Fibroblast of lung (primary cell): ENCODE data around the gene ARF4.

ENCODE experiments used
- EZH2 ChIP-seq: IDR thresholded peaks from 2 replicates; pipeline ENCODE4 v1.5.1; 2012; ENCODE audit warnings: low read length, control low read depth, mild to moderate bottlenecking; ENCODE audit errors: missing control alignments
- TF ChIP-seq, protein P1 (sequence below), 2 donors: IDR thresholded peaks in 1 of 2; conservative IDR thresholded peaks in 1 of 2; 1 replicate in 1 of 2; 2 replicates in 1 of 2; pipeline ENCODE4 v1.5.1; 2011 to 2012; ENCODE audit warnings: low read length in 2 of 2, control low read depth in 1 of 2, inconsistent platforms in 1 of 2, low read depth in 1 of 2, mild to moderate bottlenecking in 1 of 2

DNA sequence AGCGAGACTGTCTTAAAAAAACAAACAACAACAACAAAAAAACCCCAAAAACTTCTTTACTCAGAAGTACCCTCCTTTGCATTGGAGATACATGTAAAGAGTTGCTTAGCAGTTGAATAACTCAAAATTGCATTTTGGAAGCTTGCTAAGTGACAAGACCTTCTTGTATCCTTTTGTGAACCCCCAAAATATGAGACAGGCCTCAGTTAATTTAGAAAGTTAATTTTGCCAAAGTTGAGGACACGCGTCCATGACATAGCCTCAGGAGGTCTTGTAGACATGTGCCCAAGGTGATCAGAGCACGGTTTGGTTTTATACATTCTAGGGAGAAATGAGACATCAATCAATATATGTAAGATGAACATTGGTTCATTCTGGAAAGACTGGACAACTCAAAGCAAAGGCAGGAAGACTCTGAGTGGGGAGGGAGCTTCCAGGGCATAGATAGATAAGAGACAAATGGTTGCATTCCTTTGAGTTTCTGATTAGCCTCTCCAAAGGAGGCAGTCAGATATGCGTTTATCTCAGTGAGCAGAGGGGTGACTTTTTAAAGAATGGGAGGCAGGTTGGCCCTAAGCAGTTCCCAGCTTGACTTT lies 1.7 kb upstream of the ARF4 start:
- TF ChIP-seq, protein P1, sequence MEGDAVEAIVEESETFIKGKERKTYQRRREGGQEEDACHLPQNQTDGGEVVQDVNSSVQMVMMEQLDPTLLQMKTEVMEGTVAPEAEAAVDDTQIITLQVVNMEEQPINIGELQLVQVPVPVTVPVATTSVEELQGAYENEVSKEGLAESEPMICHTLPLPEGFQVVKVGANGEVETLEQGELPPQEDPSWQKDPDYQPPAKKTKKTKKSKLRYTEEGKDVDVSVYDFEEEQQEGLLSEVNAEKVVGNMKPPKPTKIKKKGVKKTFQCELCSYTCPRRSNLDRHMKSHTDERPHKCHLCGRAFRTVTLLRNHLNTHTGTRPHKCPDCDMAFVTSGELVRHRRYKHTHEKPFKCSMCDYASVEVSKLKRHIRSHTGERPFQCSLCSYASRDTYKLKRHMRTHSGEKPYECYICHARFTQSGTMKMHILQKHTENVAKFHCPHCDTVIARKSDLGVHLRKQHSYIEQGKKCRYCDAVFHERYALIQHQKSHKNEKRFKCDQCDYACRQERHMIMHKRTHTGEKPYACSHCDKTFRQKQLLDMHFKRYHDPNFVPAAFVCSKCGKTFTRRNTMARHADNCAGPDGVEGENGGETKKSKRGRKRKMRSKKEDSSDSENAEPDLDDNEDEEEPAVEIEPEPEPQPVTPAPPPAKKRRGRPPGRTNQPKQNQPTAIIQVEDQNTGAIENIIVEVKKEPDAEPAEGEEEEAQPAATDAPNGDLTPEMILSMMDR (conservative IDR thresholded peaks at IDR 0.05 in 1 of 2, IDR thresholded peaks at IDR 0.05 in 1 of 2; ENCODE audit: low read depth in 1 of 2, low read length in 2 of 2) = no peak
- TF ChIP-seq EZH2 = no peak
